ENCODE measurements around the gene PIGH.

PIGH gene

GRCh38 chr14:67627519-67627918, 27.5 kb upstream of the PIGH start:
- no peak for TF ChIP-seq SIN3A (IDR thresholded peaks at IDR 0.05; ENCODE audit: borderline replicate concordance, insufficient read depth, low read length)
- TF ChIP-seq REST (IDR thresholded peaks at IDR 0.05; ENCODE audit: insufficient read depth in 1 of 2, low read depth in 2 of 2, low read length in 2 of 2) = no peak
- no peak for TF ChIP-seq TAF1 (IDR thresholded peaks at IDR 0.05; ENCODE audit: borderline replicate concordance, insufficient read depth, low read length)
- TF ChIP-seq POLR2AphosphoS5 (IDR thresholded peaks at IDR 0.05; ENCODE audit: low read depth, low read length) = no peak
- TF ChIP-seq FOXP2 (optimal IDR thresholded peaks at IDR 0.05; ENCODE audit: borderline replicate concordance, extremely low read depth, extremely low read length, insufficient read depth) = no peak

GRCh38 chr14:67623114-67623513, 23.0 kb upstream of the PIGH start:
- no peak for TF ChIP-seq POLR2AphosphoS5 (IDR thresholded peaks at IDR 0.05; ENCODE audit: low read depth, low read length)
- no peak for TF ChIP-seq FOXP2 (optimal IDR thresholded peaks at IDR 0.05; ENCODE audit: borderline replicate concordance, extremely low read depth, extremely low read length, insufficient read depth)
- no peak for TF ChIP-seq TAF1 (IDR thresholded peaks at IDR 0.05; ENCODE audit: borderline replicate concordance, insufficient read depth, low read length)
- TF ChIP-seq REST (IDR thresholded peaks at IDR 0.05; ENCODE audit: insufficient read depth in 1 of 2, low read depth in 2 of 2, low read length in 2 of 2) = no peak
- TF ChIP-seq SIN3A (IDR thresholded peaks at IDR 0.05; ENCODE audit: borderline replicate concordance, insufficient read depth, low read length) = no peak

DNA sequence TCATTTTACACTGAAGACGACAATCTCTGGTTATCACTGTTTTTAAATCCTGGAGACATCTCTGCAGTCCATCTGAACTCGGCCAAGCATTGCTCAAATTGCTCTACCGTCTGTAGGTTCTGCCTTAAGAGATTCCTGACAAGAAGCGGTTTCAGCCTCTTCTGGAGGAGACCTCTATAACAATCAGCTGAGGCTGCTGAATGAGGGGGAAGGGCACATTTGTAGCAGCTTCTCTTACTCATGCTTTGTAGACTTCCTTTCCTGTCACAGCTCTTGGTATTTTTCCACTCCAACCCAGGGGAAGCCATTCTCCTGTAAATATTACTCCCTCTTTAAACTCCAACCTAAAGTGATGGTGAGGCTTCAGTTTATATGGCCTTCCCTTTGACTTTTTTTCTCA, 22.6 kb upstream of the PIGH start:
- peak; percentile 95; the same call in 1 of the 2 replicates for TF ChIP-seq SIN3A (IDR thresholded peaks at IDR 0.05; ENCODE audit: borderline replicate concordance, insufficient read depth, low read length)
- TF ChIP-seq REST (IDR thresholded peaks at IDR 0.05; ENCODE audit: insufficient read depth in 1 of 2, low read depth in 2 of 2, low read length in 2 of 2) = no peak
- TF ChIP-seq FOXP2 (optimal IDR thresholded peaks at IDR 0.05; ENCODE audit: borderline replicate concordance, extremely low read depth, extremely low read length, insufficient read depth) = no peak

DNA sequence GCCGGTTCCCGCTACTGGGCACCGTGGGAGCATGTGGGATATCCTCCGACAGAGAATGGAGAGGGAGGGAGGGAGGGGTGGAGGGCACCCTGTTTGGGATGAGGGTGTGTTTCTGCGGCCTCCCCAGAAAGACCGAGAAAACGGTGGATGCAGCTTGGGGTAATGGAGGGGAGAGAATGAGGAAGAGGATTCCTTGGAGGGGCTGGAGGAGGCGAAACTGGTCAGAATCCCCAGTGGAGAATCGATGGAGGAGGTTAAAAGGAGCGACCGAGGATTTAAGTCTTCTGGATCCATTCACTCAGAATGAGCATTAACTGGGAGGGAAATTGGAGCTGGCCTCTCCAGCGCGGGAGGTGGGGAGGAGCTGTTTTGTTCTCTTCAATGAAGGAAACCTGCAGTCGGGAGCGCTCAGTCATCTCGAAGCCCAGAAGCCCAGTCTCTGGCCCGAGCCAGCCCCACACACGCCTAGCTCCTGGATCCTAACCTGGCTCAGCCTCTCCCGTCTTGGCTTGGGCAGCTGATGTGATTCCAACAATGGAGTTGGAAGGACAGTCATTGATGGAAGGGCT, 20.2 kb upstream of the PIGH start:
- TF ChIP-seq POLR2AphosphoS5 (IDR thresholded peaks at IDR 0.05; ENCODE audit: low read depth, low read length) = no peak
- TF ChIP-seq FOXP2 (optimal IDR thresholded peaks at IDR 0.05; ENCODE audit: borderline replicate concordance, extremely low read depth, extremely low read length, insufficient read depth) = no peak
- no peak for TF ChIP-seq SIN3A (IDR thresholded peaks at IDR 0.05; ENCODE audit: borderline replicate concordance, insufficient read depth, low read length)
- no peak for TF ChIP-seq TAF1 (IDR thresholded peaks at IDR 0.05; ENCODE audit: borderline replicate concordance, insufficient read depth, low read length)
- no peak for TF ChIP-seq REST (IDR thresholded peaks at IDR 0.05; ENCODE audit: insufficient read depth in 1 of 2, low read depth in 2 of 2, low read length in 2 of 2)
